ENCODE results near the gene SEMA5B. TPM values are rescaled to one million over a fixed set of nuclear protein-coding genes. Genes with fewer than 3 reads are reported as not detected.

Gene SEMA5B
- total RNA-seq, 1 experiment from 2014 or later = 9.4 TPM

DNA sequence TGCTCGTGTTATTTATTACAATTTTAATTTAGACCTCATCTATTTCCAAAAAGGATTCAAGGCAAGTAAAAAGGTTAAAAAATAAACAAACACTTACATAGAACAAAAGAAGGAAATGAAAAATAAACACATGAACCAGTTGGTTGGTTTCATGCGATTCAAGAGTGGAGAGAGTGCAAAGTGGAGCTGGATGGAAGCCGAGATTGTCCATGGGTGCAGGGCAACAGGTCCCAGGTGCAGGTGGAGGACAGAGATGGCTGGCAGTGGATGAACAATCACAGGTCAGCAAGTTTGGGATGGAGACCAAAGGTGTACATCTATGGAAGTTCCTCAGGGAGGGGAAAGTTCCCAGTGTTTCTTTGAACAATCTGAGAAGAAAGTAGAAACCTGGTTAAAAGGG is 11.6 kb upstream of the SEMA5B start:
- Histone ChIP-seq H3K23me2 (ENCODE audit: insufficient read length, low read depth, low read length, poor library complexity, severe bottlenecking) (no peaks in the 10 kb centered on the region), H3K27me3 (ENCODE audit: insufficient read depth, low read length) (no peaks in the 10 kb centered on the region), H3K56ac (ENCODE audit: insufficient read length, low read depth, low read length) (no peak overlapping the region), H3K79me2 (ENCODE audit: insufficient read depth, low read length) (no peaks in the 10 kb centered on the region), H2AK5ac (ENCODE audit: insufficient read length, low read length) (no peak overlapping the region), H3K4me2 (ENCODE audit: insufficient read depth, insufficient read length, low read length) (no peak overlapping the region), H3K23ac (ENCODE audit: insufficient read length, low read depth, low read length) (no peak overlapping the region), H3K79me1 (ENCODE audit: insufficient read depth, low read depth, low read length, poor library complexity, severe bottlenecking) (no peaks in the 10 kb centered on the region), H2BK15ac (ENCODE audit: low read depth, low read length) (no peak overlapping the region), H4K20me1 (ENCODE audit: control insufficient read depth, insufficient read depth, insufficient read length) (no peaks in the 10 kb centered on the region), H2AFZ (ENCODE audit: low read length) (no peak overlapping the region), H3K9ac (ENCODE audit: extremely low read depth, insufficient read length, low read length) (no peak overlapping the region), H2BK20ac (ENCODE audit: low read depth, low read length, poor library complexity, severe bottlenecking) (no peak overlapping the region), H3T11ph (ENCODE audit: low read length) (no peak overlapping the region), H4K91ac (ENCODE audit: insufficient read length, low read depth, low read length) (no peak overlapping the region), H4K8ac (replicated peaks; ENCODE audit: insufficient read length, low read depth, low read length) (no peak overlapping the region), H3K27ac (ENCODE audit: insufficient read length, low read depth, low read length) (no peak overlapping the region), H3K18ac (ENCODE audit: insufficient read length, low read depth, low read length) (no peak overlapping the region), H3K14ac (ENCODE audit: insufficient read depth, low read length) (no peak overlapping the region), H2BK12ac (ENCODE audit: insufficient read length, low read depth, low read length) (no peak overlapping the region), H3K4ac (ENCODE audit: low read depth, low read length) (no peak overlapping the region), H4K5ac (ENCODE audit: insufficient read length, low read depth, low read length) (no peak overlapping the region), H2BK120ac (ENCODE audit: low read depth, low read length, poor library complexity, severe bottlenecking) (no peak overlapping the region), H2BK5ac (ENCODE audit: insufficient read length, low read length) (no peak overlapping the region), H3K4me1 (ENCODE audit: insufficient read depth, low read length) (no peaks in the 10 kb centered on the region; the same call in 1 of the 2 replicates), H3K9me3 (ENCODE audit: control insufficient read depth, low read depth, low read length) (no peaks in the 10 kb centered on the region)
- Mint-ChIP-seq H3K27ac (no peak overlapping the region), H3K36me3 (ENCODE audit: insufficient read depth in 1 of 3, low read depth in 3 of 3) (no peaks in the 10 kb centered on the region), H3K9me3 (no peaks in the 10 kb centered on the region), H3K4me1 (peaks cover 3 to 6% of the 10 kb centered on the region in 2 experiments), H3K27me3 (ENCODE audit: low read depth) (peaks cover 25% of the 10 kb centered on the region), H3K4me3 (no peak overlapping the region)
- DNase-seq = no peak
- TF ChIP-seq, protein P1, sequence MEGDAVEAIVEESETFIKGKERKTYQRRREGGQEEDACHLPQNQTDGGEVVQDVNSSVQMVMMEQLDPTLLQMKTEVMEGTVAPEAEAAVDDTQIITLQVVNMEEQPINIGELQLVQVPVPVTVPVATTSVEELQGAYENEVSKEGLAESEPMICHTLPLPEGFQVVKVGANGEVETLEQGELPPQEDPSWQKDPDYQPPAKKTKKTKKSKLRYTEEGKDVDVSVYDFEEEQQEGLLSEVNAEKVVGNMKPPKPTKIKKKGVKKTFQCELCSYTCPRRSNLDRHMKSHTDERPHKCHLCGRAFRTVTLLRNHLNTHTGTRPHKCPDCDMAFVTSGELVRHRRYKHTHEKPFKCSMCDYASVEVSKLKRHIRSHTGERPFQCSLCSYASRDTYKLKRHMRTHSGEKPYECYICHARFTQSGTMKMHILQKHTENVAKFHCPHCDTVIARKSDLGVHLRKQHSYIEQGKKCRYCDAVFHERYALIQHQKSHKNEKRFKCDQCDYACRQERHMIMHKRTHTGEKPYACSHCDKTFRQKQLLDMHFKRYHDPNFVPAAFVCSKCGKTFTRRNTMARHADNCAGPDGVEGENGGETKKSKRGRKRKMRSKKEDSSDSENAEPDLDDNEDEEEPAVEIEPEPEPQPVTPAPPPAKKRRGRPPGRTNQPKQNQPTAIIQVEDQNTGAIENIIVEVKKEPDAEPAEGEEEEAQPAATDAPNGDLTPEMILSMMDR (conservative IDR thresholded peaks at IDR 0.05) = no peak
- WGBS (ENCODE audit: extremely low coverage, insufficient read length, low lambda C conversion rate) = no CpG with 5 or more reads among the region's 3 CpGs

All from H9 (cell line).